Hematopoietic multipotent progenitor cell treated with erythropoietin and hydrocortisone succinate and interleukin-3 and kit ligand, for 17 days (in vitro differentiated cells): ENCODE measurements around the gene LAMA5.

Experiments used
- DNase-seq: peaks from one replicate; pipeline ENCODE4 v3.0.0-alpha.2; 2015; ENCODE audit warnings: low spot score

LAMA5 gene

DNA sequence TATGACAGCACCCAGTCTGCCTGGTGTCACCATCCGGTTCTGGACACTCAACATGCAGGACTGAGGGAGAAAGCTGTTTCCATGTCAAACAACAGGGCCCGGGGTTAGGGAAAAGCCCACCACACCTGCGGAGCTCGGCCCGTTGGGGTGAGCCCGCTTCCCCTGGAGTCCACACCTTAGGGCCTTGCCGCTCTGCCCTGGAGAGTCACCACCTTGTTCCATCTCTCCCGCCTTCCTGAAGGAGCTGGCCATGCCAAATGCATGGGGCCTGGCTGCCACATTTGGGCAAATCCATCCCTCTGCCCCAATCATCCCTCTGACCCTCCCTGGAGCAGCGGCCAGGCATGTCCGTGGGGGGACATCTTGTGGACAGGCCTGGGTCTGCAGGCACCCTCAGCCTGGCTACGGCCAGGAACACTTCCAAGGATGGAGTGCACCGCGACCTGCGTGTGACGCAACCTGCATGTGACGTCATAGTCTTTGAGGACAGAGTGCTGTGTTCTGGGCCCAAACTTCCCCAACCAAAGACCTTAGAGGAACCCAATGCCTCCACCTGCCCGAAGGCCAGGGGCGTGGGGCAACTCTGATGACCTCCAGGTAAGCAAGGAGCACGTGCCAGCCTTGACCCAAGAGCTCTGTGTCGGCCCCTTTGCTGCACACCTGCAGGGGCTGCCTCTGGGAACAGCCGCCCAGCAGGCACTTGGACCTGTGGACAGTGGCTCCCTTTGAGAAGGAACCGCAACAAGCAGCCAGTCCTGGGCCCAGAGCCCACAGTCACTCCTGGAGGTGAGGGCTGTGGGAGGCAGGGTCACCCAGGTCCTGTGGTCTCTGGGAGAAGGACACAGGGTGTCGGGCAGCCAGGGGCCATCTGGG, 38.2 kb upstream of the LAMA5 start:
- no peak for DNase-seq

DNA sequence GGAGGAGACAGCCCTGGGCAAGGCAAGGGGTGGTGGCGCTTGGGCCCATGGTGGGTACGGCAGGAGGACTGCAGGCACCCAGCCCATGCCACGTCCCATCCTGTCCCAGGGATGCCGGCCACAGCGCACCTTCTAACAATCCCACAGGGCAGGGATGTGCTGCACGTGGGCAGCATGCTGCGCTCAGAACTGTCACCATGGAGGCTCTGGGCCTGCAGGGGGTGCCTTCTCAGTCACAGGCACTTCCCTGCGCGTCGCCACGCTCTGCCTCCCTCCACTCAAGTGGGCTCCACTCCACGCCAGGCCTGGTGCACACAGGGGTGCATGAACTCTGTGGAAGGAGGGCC, 37.6 kb upstream of the LAMA5 start:
- DNase-seq = no peak

DNA sequence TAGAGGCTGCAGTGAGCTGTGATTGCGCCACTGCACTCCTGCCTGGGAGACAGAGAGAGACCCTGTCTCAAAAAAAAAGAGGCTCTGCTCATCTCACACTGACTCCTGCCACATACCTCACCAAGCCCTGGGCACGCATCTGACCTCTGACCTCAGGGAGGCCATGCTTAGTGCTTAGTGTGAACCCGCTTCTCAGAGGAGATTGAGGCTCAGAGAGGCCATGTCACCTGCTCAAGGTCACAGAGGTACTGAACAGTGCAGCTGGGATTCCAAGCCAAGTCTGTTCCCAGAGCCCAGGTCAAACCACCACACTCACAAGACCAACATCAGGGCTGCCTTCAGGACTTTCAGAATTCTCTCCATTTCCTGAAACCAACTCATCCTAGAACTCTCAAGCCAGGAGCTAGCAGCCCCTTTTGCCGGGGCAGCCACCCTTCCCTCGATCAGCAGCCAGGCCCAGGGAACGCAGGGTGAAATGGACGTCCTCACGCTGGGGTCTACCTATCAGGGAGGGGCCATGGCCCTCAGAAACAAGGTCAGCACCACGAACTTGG, 37.1 kb upstream of the LAMA5 start:
- DNase-seq = no peak

DNA sequence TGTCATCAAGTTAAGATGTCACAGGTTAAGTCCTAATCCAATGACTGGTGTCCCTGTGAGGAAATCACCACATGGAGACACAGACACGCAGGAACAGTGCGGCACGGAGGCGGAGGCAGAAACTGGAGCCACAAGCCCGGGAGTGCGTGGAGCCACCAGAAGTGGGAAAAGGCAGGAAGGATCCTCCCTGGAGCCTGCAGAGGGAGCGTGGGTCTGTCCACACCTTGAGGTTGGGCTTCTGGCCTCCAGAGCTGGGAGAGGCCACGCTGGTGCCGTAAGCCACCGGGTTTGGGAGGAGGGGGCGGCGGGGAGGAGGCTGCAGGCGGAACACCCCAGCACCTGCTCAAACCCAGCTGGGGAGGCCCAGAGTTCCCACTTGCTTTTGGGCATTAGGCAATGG, 36.2 kb upstream of the LAMA5 start:
- no peak for DNase-seq

DNA sequence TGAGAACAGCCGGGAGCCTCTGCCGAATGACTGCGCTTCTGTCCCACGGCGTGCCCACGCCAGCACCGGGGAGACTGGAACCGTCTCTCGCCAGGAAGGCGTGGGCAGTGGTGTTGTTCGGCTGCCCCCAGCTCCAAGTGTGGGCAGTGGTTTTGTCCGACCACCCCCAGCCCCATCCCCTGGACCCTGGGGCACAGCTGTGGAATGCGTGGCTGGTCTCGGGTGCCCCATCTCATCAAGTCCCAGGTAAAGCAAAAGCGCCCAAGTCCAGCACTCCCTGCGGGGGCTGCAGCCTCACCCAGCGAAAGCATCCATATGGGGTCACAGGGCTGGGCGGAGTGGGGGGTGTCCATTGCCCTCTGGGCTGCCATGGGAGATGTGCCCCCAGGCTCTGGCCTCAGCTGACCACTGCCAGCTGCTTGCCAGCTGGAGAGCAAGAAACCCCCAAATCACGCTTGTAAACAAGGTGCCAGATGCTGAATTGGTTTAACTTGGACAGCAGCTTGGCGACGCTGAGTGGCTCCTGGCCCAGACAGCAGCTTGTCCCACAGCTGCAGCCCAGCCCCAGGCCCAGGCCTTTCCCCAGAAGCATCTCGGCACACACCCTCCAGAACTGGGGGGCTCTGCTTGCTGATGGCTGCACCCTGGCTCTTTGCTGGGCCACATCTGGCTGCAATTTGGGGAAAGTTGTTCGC, 35.5 kb upstream of the LAMA5 start:
- no peak for DNase-seq

DNA sequence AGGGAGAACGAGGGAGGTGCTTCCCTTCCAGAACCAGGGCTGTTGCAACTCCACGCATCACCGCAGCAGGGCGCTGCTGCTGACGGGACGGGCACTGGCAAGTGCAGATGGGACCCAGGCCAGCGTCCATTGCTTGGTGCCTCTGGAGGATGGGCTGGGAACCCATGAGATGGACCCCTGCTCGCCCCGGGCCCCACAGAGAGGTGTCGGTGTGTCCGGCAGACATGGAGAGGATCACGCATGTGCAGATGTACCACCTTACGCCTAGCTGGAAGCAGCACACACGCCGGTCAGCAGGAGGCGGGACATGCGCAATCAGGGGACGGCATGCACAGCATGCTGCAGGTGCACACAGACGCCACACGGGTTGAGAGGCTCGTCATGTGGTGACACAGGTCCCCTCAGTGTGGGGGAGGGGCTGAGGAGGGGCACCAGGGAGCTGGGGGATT, 34.2 kb upstream of the LAMA5 start:
- DNase-seq = no peak

DNA sequence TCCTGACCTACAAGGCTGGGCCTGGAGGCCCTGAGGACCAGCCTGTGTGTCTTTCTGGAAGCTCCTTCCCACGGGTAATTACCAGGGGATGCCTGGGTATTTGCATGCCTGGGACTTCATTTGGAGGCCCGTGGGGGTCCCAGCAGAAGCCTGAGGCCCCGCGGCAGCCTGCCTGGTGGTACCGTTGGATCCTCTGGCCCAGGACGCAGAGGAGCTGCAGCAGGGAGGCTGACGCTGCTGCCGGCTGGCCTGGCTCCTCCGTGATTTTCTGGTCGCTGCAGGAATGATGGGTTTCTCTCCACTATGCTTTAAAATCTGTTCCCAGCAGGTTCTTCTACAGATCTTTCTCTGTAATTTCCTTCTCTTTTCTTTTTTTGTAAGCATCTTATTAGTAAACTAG, 33.4 kb upstream of the LAMA5 start:
- DNase-seq = no peak

DNA sequence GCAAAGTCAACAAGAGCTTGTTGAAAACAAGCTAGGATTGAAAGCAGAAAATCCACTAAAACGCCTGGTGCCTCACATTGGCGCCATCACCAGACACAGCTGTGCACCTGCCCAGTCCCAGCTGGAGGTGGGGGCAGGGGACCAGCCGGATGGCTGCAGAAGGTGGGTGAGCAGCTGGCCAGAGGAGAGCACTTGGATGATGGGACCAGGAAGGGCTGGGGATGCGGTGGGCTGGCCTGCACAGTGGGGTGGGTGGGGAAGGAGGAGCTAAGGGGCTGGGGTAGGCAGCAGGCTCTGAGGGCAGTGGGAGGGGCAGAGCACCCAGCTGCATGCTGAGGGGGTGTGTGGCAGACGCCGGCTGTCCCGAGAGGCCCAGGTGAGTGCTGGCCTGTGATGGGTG, 32.9 kb upstream of the LAMA5 start:
- DNase-seq = no peak

DNA sequence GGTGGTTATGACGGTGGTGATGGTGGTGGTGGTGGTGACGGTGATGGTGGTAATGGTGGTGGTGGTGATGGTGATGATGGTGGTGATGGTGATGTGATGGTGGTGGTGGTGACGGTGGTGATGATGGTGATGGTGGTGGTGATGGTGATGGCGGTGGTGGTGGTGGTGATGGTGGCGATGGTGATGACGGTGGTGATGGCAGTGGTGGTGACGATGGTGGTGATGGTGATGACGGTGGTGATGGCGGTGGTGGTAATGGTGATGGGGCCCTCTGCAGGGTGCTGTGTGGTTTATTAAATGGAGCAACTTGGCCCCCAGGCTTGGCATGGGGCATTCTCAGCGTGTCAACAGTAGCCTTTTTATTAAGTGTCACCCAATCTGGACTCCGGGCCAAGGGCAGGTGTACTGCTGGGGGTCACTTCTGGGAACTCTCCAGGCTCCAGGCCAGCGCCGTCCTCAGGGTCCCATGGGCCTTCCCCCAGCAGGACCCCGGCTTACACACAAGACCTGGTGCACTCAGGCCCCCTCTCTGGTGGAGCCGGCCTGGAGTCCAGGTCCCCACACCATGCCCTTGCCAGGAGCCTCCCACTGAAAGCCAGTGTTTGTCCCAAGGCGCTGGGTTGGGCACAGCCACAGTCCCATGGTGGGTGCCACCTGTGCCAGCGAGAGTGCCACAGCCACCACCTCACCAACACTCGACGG, 31.2 kb upstream of the LAMA5 start:
- no peak for DNase-seq

DNA sequence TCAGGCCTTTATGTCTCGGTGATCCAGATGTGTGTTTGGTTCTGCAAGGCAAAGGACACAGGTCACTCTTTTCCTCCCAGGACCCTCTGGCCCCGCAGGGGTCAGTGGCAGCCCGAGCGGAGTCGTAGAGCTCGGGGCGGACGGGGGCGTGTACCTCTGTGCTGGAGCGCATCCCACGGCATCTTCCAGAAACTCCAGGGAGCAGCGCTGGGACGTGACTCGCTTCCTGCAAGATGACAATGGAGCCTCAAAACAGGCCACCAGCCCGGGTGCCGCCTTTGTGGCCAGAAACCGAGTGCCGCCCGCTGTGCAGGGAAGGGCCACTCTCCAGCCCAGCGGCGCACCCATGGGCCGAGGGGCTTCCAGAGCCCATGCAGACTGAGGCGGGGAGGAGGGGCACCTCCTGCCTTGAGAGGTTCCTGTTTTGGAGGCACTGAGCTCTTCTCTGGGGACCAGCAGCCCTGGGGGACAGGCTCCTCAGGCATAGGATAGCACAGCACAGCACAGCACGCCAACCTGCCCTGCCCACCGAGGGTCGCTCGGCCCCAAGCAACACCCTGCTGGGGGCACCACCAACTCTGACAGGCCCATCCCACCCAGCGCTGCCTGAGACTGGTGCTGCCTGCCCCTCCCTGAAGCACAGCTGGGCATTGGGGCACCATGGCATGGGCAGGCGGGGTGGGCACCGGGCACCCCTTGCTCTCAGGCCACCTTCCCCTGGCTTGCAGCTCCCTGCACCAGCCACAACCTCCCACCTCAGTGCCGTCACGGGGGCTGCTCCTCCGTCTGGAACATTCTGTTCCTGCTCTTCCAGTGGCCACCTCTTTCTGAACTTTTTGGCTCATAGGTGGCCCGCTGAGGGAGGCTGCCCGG, 29.5 kb upstream of the LAMA5 start:
- DNase-seq = no peak

DNA sequence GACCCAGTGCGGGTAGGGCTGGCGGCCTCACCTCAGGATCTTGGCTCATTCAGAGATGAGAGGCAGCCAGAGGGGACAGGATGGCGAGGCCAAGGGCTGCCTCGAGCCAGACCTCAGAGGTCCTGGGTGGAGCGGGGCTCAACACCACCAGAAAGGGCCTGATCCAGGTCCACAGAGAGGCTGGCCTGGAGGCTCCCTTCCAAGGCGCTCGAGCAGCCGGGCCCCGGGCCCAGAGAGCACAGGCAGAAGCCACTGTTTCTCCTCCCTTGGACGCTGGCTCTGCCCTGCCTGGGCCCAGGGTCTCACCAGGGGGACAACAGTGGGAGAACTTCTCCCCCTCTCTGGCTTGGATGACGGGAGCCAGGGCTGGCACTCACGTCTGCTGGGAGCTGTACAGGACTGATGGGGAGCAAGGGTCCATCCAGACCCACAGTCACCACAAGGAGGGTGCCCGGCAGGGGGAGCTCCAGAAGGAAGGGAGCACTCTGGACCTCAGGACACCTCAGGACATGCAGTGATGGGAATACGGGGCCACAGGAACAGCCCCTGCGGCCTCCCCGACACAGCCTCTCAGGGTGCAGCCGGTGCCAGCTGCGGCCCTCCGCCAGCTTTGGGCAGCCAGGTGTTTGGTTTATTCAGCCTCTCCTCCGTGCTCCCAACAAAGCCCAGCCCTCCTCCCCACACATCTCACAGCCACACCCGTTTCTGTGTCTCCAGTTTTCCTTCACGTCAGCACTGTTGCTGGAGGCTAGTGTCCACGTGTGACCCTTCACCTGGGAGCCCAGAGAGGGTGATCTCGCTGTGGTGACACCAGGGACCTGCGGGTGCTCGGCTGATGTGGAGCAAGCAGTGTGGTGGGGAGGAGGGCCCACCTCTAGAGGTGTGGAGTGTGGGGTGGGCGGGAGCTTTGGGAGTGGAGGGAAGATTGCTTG, 28.5 kb upstream of the LAMA5 start:
- no peak for DNase-seq

DNA sequence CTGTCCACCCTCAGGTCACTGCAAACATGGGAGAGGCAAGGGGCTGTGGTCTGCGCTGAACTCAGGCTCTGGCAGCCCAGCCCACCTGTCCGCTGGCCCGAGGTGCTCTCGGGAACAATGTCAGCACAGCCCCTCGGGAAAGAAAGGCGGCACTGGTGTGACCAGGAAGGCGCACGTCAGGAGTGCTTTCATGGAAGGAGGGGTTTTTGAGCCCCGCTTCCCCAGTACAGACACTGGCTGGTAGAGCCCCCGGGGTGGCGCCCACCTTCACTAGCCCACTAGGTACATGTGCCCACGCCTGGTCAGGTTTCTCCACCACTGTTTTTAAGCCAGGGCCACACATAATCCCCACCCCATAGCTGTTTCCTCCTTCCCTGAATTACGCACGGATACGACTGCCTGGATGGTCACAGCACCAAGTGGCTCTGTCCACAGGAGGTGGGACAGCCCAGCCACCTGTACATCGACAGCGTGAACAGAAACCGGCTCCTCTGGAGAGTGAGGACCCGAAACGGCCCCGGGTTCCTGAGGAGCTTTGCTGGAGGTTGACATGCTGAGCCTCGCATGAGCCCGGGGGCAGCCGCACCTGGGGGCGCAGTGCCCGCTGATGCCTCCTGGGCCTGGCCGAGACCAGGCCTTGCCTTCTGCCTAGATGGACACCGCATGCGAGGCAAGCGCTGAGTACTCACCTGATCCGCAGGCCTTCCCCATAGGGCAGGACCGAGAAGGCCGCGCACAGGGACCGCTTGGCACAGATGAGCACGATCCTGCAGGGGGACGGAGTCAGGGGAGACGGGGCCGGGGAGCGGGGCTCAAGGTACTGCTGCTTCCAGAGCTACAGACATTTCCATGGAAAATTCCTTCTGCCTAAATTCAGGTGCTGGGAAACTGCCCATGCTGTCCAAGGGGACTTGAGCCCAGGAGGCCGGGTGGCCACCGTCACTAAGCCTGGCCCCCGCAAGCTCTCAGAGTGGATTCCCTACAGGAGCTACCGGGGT, 27.4 kb upstream of the LAMA5 start:
- DNase-seq = no peak

DNA sequence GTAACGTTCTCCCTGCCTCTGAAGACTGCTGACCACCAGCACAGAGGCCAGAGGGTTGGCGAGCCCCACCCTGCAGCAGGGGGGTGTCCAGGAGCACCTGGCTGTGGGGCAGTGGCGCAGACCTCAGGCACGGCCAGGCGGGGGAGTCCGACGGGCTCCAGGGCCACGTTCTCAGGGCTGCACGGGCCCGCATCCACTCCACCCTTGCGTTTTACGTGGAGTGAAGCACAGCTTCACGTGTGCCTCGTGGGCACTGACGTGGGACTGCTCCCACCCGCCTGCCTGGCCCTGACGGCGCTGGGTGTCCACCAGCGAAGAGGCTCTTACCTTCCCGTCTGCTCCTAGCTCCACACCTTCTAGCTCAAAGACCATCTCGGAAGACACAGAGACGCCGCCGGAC, 26.7 kb upstream of the LAMA5 start:
- DNase-seq = no peak

DNA sequence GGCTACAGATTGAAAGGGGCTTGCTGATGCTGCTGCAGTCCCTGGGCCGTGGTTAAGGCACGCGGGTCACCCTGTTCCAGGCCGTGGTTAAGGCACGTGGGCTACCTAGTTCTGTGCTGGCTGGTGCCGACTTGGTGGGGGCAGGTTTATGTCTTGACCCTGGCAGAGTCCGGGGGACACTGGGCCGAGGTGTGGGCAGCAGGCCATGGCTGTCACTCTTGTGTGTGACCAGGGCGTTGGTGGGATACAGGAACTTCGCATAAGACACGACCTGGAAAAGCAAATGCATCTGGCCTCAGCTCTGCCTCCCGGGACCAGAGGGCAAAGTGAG, 26.2 kb upstream of the LAMA5 start:
- DNase-seq = no peak

DNA sequence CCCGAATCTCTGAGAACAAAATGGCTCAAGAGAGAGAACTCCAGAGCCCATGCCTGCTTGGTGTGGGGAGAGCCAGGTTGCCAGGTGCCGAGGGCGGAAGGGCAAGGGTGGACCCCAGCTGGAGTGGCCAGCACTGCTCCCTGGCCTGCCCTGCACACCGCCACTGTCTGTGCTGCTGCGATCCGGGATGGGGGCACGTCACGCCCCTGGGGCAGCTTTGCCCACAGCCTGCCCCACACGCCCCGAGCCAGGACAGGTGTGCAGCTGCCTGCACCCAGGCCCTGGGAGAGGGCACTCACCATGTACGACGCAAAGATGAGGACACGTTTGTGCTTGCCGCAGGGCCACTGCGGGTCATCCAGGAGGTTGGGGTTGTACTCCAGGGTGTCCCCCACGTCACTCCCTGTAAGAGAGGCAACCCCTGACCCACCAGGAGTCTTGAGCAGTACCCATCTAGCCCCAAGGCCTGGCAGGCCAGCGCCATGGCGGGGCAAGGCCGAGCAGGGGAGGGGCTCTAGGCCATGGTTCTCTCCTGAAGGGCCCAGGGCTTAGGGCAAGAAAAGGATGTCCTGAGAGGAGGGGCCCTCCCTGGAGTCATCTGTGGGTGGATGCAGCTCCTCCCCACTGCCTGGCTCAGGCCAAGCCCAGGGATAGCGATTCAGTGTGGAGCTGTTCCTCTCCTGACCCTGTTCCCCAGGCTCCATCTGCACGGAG, 25.7 kb upstream of the LAMA5 start:
- DNase-seq = no peak

DNA sequence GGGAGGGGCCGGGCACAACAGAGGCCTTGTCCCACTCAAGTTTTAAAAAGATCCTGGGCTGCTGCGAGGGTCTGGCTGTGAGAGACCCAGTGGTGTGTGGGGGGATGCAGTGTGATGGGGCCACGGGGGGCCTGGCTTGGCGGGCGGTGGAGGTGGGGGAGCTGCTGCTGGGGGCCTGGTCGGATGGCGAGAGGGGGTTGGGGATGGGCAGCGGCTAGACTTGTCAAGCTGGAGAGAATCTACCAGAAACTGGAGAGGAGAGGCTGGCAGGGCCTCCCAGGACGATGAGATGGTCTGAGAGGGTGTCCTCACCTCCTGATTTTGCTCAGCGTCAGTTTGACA, 24.9 kb upstream of the LAMA5 start:
- DNase-seq = no peak

DNA sequence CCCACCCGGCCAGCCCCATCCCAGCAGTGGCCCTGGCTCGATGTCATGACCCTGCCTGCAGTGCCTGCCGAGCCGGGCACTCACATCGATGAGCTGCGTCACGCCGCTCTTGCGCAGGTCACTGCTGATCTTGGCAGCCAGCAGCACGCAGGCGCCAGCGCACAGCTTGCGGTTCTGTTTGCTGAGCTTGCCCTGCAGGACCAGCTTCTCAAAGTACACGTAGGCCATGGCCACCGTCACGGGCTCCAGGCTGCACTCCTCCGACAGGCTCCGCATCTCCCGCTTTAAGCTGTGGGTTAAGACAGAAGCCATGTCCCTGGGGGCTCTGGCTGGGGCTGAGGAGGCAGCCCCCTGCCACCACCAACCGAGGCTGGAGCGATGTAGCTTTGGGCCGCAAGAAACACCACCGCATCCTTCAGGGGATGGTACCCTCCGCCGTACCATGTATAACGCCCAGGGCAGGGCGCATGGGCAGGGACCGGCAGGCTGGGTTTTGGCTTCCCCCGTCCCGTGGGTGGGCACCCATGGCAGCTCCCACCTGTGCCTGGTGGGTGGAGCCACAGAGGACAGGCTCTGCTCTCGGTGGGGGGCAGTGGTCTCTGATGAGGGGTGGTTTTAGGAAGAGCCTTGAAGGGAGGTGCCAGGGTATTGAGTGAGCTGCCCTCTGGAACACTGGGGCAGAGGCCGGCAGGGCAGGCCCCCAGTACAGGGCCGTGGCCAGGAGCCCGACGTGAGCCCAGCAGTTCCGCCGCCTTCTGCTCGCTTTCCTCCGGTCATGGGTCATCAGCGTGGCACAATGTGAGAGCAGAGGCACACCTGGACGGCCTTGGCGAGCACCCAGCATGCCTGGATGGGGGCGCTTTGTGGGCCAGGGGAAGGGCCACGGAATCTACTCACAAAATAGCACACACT, 24.3 kb upstream of the LAMA5 start:
- no peak for DNase-seq
